Stimulated activated CD4-positive, alpha-beta T cell treated with anti-CD3 and anti-CD28 coated beads, Interleukin-12 subunit alpha, Interleukin-12 subunit beta, amount 100 ng/mL, for 48 hours (primary cell): ENCODE measurements around the gene DGKI.

Experiments used
- DNase-seq, 3 donors: peaks; one replicate each; pipeline ENCODE4 v3.0.0-alpha.2; 2020; ENCODE audit warnings: low read depth in 2 of 3, low spot score in 1 of 3

Gene DGKI

GRCh38 chr7:137547485-137547884 is 299.3 kb downstream of the DGKI start:
- no peak for DNase-seq

- no peak for DNase-seq
These were observed 300.1 kb downstream of the DGKI start for GRCh38 chr7:137546671-137547070.

- no peak for DNase-seq
These were observed 300.8 kb downstream of the DGKI start for GRCh38 chr7:137546009-137546408.

DNA sequence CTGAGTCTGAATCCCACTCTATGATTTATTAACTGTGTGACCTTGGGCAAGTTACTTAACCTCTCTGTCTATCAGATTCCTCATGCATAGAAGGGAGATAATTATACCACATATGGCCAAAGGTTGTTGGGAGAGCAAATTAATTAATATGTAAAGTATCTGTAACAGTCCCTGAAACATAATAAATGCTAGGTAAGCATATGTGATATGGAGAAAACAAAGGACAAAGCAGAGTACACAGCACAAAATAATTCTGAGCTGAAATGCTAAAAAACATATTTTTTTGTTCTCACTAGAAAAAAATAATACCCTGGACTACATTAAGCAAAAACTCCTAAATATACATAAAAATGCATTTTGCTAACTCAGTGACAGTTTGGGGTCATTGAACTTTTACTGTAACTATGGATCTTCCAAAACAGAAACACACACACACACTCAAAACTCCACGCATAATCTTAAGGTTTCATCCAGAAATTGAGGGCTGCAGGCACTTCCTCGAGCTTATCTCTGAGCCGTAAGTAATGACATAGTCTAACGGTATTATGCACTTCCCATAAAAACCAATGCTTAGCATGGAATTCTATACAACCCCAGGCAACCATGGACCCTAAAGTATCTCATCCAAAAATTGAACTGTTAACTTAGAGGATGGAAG is 301.6 kb downstream of the DGKI start:
- no peak for DNase-seq

- no peak for DNase-seq
These were observed 302.2 kb downstream of the DGKI start for GRCh38 chr7:137544453-137545058.

DNA sequence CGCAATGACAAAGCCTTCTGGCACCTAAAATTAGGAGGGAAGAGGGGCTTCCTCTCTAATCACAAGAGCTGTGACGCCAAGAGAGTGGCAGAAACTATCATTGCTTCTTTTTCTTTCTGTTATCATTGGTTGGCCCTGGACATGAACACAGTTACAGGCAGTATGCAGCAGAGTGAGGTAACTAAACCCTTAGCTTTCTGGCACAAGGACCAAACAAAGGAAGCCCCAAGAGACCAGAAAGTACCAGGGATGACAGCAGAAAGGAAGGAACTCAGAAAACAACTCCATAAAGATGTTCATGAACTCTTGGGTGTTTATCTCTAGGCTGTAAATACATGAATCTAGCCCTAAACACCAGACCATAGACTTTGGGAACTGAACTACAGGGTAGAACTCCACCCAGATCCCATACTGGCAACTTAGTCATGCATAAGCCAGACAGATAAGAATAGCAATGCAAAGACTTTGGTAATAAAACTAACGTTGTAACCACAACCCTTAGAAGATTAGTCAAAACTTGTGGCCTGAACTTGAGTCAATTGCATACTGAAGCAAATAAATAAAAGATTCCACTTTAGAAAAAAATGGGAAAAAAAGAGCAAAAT is 307.6 kb downstream of the DGKI start:
- no peak for DNase-seq

DNA sequence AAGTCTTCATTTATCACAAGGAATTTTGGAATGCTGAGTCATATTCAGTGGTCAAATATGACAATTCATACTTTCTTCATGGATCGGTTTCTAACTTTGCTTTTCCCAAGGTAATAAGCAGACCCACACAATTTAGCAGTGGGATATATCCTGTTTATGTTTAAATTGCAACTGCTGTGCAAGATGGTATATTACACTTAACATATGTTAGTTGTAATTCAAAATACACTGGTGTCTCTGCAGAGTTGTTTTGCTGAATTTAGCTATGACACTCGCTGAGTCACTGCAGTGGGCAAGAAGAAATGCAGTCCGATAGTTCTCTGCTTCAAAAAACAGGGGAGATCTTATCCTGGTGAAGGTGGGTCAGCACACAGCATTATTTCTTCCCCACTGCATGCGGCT is 308.4 kb downstream of the DGKI start:
- DNase-seq: no peak

DNA sequence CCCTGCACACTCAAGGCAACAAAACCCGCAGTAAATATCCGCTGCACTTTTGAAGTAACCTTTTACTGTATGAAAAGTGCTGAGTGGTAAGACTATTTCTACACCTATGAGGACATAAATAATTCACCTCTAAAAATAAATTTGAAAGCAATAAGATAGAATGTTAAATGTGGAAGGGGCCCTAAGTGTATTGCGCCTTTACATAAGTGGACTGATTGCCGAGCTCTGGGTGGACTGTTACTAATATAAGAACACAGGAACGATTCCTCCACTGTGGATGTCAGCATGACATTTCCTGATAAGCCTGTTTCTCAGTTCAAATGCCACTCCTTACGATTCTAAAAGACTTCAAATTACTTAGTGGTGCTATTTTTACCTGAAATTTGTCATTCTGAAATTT is 311.2 kb downstream of the DGKI start:
- DNase-seq: no peak

DNA sequence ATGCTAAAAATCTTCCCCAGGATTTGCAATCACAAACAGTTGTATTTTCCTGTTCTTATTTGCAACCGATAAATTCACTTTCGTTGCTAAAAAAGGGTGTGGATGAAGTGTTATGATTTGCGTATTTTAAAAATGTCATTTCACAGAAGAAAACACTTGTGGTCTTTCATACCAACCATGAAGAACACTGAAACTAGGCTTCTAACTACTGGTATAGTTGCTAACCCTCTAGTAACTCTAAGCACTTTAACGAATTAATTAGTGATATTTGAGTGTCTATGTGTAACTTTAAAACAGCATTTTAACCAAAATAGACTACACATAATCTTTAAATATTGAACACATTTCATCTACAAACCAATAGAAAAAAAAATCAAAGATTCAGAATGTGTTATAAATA is 315.1 kb downstream of the DGKI start:
- no peak for DNase-seq

GRCh38 chr7:137527634-137528033 is 319.1 kb downstream of the DGKI start:
- DNase-seq: no peak

DNA sequence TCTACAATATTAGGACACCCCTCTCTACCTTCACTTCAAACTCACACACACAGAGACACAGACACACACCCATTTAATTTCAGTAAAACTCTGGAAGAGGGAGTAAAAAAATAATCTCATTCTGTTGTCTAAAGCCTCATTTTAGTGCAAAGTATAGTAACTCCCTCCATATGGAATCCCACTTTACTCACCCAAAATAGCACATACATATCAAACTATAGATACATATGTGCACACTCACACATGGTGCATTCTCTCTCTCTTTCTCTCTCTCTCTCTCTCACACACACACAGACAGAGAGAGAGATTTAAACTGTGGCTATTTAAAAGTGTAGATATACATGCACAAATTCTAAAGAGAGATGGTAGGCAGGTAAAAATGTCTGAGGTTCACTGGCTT is 323.6 kb downstream of the DGKI start:
- DNase-seq: no peak

DNA sequence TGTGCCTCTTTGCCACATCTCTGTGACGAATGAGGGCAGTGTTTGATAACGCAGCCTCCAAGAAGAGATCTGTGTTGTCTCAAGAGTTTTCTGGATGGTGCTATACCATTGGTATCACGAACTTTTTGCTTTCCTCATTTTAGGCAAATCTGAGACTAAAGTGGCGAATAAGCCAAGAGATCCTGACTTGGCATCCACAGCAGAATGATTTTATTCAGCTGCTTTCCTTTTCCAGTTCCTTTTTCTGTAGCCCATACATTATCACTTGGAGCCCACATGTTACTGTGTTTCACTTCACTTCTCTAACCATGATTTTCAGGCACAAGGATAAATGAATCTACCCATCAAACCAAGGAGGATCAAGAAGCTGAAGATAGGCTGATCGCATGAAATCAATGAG is 325.3 kb downstream of the DGKI start:
- no peak for DNase-seq

- DNase-seq: no peak
These were observed 326.8 kb downstream of the DGKI start for GRCh38 chr7:137519947-137520346.

DNA sequence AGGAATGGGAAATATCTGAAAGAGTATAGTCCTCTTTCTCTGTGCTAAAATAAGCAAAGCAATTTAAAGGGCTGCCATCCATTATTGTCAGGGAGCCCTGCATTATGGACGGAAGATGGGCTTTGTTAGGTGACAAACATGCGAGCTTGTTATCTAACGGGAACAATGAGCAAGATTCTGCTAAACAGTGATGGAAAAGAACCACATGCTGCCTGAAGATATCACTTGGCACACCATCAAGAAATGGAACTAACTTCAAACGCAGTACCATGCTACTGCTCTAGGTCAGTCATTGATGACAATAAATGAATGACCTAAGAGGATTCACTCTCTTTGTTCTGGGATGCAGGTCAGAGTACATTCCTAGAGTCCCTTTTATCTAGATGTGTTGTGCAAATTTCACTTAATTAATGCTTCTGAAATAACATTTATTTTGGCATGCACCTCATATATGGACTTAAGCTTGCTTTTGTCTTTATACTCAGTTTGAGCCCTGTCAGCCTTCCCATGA is 327.5 kb downstream of the DGKI start:
- DNase-seq: no peak

- DNase-seq: no peak
These were observed 333.7 kb downstream of the DGKI start for GRCh38 chr7:137513091-137513490.

GRCh38 chr7:137507096-137507495 is 339.7 kb downstream of the DGKI start:
- no peak for DNase-seq

DNA sequence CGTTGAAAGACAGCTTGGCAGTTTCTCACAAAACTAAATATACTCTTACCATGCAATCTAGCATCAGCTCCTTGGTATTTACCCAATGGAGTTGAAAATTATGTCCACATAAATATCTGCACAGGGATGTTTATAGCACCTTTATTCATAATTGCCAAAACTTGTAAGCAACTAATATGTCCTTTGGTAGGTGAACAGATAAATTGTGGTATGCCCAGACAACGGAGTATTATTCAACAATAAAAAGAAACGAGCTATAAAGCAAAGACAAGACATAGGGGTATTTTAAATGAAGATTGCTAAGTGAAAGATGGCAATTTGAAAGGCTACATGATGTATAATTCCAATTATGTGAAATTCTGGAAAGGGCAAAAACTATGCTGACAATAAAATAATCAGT is 340.7 kb downstream of the DGKI start:
- DNase-seq: no peak

DNA sequence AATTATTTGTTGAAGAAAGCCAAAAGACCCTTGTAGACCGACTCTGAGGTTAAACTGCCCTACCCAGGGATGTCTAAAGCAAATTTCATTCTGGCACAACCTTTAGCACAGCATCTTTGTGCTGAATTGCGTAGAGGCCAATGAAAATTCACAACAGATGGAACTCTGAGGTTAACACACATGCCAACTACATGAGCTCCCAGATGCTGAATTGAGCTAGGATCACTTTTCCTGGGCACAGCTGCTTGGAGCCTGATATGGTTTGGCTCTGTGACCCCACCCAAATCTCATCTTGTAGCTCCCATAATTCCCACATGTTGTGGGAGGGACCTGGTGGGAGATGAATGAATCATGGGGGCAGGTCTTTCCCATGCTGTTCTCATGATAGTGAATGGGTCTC is 345.2 kb downstream of the DGKI start:
- DNase-seq: no peak

GRCh38 chr7:137492889-137493288 is 353.9 kb downstream of the DGKI start:
- DNase-seq: no peak

DNA sequence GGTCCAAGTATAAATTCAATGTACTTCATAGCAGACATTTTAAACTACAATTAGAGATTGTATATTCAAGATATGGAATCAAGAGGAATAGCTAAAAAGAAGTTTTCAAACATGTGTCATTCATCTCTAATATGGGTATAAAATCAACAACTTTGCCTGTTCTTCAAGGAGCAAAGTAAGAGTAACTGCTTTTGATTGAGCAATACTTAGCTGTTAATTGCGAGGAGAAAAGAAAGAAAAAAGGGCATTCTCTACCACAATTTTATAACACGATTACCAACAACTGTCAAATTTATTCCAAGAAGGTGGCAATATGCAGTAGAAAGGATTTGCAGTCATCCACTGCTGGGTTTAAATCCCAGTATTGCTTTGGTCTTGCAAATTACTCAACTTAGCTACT is 356.9 kb downstream of the DGKI start:
- DNase-seq: no peak

DNA sequence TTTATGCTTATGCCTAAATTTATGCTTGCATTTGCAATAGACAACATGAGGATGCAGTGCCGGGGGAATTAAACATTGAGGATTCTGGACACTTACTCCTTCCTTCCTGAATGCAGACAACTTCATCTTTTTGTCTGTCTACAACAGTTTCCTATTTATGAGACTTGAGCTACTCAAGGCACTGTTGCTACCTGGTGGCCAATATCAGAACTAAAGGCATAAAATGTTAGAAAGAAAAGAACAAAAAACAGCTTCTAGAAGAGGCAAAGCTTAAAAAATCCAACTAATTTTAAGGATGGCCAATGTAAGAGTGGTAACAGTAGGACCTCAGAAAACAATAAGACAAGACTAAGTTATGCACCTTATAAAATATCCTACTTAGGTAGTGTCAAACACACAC is 358.7 kb downstream of the DGKI start:
- DNase-seq: no peak

DNA sequence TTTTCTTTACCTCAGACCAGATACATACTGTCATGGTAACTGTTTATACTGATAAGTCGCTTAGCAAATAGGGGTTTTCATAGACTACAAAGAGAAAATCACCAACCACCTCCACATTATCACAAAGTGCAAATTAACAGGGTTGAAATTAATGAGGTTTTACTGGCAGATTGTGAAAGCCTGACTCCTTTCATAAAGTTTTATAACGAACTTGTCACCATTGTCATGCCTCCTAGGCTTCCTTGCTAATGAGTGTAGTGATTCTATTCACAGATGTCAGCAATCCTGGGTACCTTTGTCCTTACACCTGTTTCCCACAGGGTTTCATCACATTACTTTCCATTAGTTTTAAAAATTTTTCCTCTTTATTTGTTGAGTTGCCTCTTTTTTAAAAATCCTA is 361.0 kb downstream of the DGKI start:
- DNase-seq: no peak

DNA sequence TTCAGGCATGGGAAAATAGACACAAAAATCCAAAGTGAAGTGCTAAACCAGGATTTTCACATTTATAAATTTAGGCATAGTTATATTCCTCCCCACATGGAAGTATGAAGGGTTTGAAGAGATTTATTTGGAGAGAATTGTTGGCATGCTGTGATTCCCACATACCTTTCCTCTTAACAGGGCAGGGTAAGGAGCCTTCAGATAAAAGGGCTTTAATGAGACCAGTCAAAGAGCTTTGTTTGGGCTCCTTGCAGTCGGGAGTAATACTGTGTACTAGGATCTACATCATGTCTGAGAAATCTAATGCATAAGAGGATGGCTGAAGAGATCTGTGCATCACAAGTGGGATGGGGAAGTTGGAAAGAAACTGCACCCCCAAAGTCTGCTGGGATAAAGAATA is 362.4 kb downstream of the DGKI start:
- no peak for DNase-seq
